ENCODE data around the gene SMYD2.

SMYD2 gene

GRCh38 chr1:214281021-214281719 is at the start of gene SMYD2:
TSS of gene SMYD2 (plus strand) at chr1:214281159. CDS start at chr1:214281255, 96 bp downstream.
- DNase-seq (ENCODE audit: low read depth in 2 of 2), result peak; percentile 13 to 25

GRCh38 chr1:214233856-214234634 is 46.9 kb upstream of the SMYD2 start:
- no peak for DNase-seq (ENCODE audit: low read depth in 2 of 2)

- no peak for DNase-seq (ENCODE audit: low read depth in 2 of 2)
Observed at GRCh38 chr1:214234635-214235025, 46.3 kb upstream of the SMYD2 start.

GRCh38 chr1:214236477-214236876 is 44.5 kb upstream of the SMYD2 start:
- DNase-seq (ENCODE audit: low read depth in 2 of 2), result no peak

GRCh38 chr1:214241060-214241459 is 39.9 kb upstream of the SMYD2 start:
- no peak for DNase-seq (ENCODE audit: low read depth in 2 of 2)

GRCh38 chr1:214244252-214244651 is 36.7 kb upstream of the SMYD2 start:
- no peak for DNase-seq (ENCODE audit: low read depth in 2 of 2)

- DNase-seq (ENCODE audit: low read depth in 2 of 2), result no peak
Observed at GRCh38 chr1:214244841-214245240, 36.1 kb upstream of the SMYD2 start.

- no peak for DNase-seq (ENCODE audit: low read depth in 2 of 2)
Observed at GRCh38 chr1:214247501-214248041, 33.4 kb upstream of the SMYD2 start.

GRCh38 chr1:214248311-214249085 is 32.5 kb upstream of the SMYD2 start:
- no peak for DNase-seq (ENCODE audit: low read depth in 2 of 2)

GRCh38 chr1:214249651-214250050 is 31.3 kb upstream of the SMYD2 start:
- no peak for DNase-seq (ENCODE audit: low read depth in 2 of 2)

- DNase-seq (ENCODE audit: low read depth in 2 of 2), result no peak
Observed at GRCh38 chr1:214251354-214251753, 29.6 kb upstream of the SMYD2 start.

GRCh38 chr1:214255509-214255908 is 25.4 kb upstream of the SMYD2 start:
- no peak for DNase-seq (ENCODE audit: low read depth in 2 of 2)

- DNase-seq (ENCODE audit: low read depth in 2 of 2), result no peak
Observed at GRCh38 chr1:214259353-214259977, 21.5 kb upstream of the SMYD2 start.

- no peak for DNase-seq (ENCODE audit: low read depth in 2 of 2)
Observed at GRCh38 chr1:214260561-214261205, 20.3 kb upstream of the SMYD2 start.

GRCh38 chr1:214261206-214262123 is 19.5 kb upstream of the SMYD2 start:
- DNase-seq (ENCODE audit: low read depth in 2 of 2), result peak; percentile 47 to 61

- no peak for DNase-seq (ENCODE audit: low read depth in 2 of 2)
Observed at GRCh38 chr1:214264196-214264595, 16.8 kb upstream of the SMYD2 start.

- no peak for DNase-seq (ENCODE audit: low read depth in 2 of 2)
Observed at GRCh38 chr1:214264976-214265375, 16.0 kb upstream of the SMYD2 start.

GRCh38 chr1:214270097-214270650 is 10.8 kb upstream of the SMYD2 start:
- no peak for DNase-seq (ENCODE audit: low read depth in 2 of 2)

- DNase-seq (ENCODE audit: low read depth in 2 of 2), result no peak
Observed at GRCh38 chr1:214271174-214271858, 9.6 kb upstream of the SMYD2 start.
